DMS53 treated with DMSO at 0.1 percent for 48 hours (cell line): Measurements from ENCODE around the gene NATD1.

Source experiments
- DNase-seq: peaks from one replicate; lab custom pipeline; 2025; ENCODE audit not compliant: unreplicated experiment; lab: John Stamatoyannopoulos, UW

The NATD1 gene

GRCh38 chr17:21252796-21253645 is at the start of gene NATD1:
Gene NATD1 (minus strand): TSS chr17:21253410. CDS start chr17:21253264, 146 bp downstream.
- DNase-seq = peak; percentile 52

GRCh38 chr17:21301593-21302550 is 48.7 kb upstream of the NATD1 start:
- DNase-seq = no peak

- no peak for DNase-seq
Observed at GRCh38 chr17:21300601-21301571, 47.7 kb upstream of the NATD1 start.

GRCh38 chr17:21299981-21300600 is 46.9 kb upstream of the NATD1 start:
- no peak for DNase-seq

GRCh38 chr17:21298983-21299519 is 45.8 kb upstream of the NATD1 start:
- DNase-seq = no peak

- no peak for DNase-seq
Observed at GRCh38 chr17:21298056-21298982, 45.1 kb upstream of the NATD1 start.

- DNase-seq = no peak
Observed at GRCh38 chr17:21297597-21297996, 44.4 kb upstream of the NATD1 start.

GRCh38 chr17:21297026-21297520 is 43.9 kb upstream of the NATD1 start:
- no peak for DNase-seq

- no peak for DNase-seq
Observed at GRCh38 chr17:21296097-21297025, 43.2 kb upstream of the NATD1 start.

- DNase-seq = no peak
Observed at GRCh38 chr17:21295036-21295952, 42.1 kb upstream of the NATD1 start.

GRCh38 chr17:21294321-21295035 is 41.3 kb upstream of the NATD1 start:
- no peak for DNase-seq

GRCh38 chr17:21293831-21294210 is 40.6 kb upstream of the NATD1 start:
- DNase-seq = no peak

- DNase-seq = no peak
Observed at GRCh38 chr17:21292867-21293830, 39.9 kb upstream of the NATD1 start.

GRCh38 chr17:21291862-21292261 is 38.7 kb upstream of the NATD1 start:
- no peak for DNase-seq

- no peak for DNase-seq
Observed at GRCh38 chr17:21291357-21291756, 38.1 kb upstream of the NATD1 start.
